ENCODE data around the gene PACRG.

- TF ChIP-seq, protein P1, sequence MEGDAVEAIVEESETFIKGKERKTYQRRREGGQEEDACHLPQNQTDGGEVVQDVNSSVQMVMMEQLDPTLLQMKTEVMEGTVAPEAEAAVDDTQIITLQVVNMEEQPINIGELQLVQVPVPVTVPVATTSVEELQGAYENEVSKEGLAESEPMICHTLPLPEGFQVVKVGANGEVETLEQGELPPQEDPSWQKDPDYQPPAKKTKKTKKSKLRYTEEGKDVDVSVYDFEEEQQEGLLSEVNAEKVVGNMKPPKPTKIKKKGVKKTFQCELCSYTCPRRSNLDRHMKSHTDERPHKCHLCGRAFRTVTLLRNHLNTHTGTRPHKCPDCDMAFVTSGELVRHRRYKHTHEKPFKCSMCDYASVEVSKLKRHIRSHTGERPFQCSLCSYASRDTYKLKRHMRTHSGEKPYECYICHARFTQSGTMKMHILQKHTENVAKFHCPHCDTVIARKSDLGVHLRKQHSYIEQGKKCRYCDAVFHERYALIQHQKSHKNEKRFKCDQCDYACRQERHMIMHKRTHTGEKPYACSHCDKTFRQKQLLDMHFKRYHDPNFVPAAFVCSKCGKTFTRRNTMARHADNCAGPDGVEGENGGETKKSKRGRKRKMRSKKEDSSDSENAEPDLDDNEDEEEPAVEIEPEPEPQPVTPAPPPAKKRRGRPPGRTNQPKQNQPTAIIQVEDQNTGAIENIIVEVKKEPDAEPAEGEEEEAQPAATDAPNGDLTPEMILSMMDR (optimal IDR thresholded peaks at IDR 0.05 in 1 of 3, IDR thresholded peaks at IDR 0.05 in 1 of 3, conservative IDR thresholded peaks at IDR 0.05 in 1 of 3; ENCODE audit: extremely low read depth in 1 of 3, insufficient read depth in 2 of 3, low read length in 3 of 3) = no peak
- no peak for TF ChIP-seq EZH2 (IDR thresholded peaks at IDR 0.05; ENCODE audit: low read length)
Observed at GRCh38 chr6:162681447-162681846, 46.3 kb upstream of the PACRG start.
